Anterior cingulate cortex (tissue), 58 donors: ENCODE data around the gene SLC25A10.

ENCODE experiments used
- DNase-seq, 58 donors: peaks; one replicate each; lab custom pipeline; 2025; lab: John Stamatoyannopoulos, UW

Gene SLC25A10

GRCh38 chr17:81685108-81685507, 27.0 kb upstream of the SLC25A10 start:
- peak in 1 of 58 donors; percentile 18 for DNase-seq

GRCh38 chr17:81686614-81687013, 25.5 kb upstream of the SLC25A10 start:
- no peak for DNase-seq

- DNase-seq: no peak
Measured at GRCh38 chr17:81687770-81688541, 24.1 kb upstream of the SLC25A10 start.

- no peak for DNase-seq
Measured at GRCh38 chr17:81688616-81689015, 23.5 kb upstream of the SLC25A10 start.

- no peak for DNase-seq
Measured at GRCh38 chr17:81690066-81690465, 22.0 kb upstream of the SLC25A10 start.

- DNase-seq: no peak
Measured at GRCh38 chr17:81690549-81690948, 21.5 kb upstream of the SLC25A10 start.

GRCh38 chr17:81691196-81691595, 20.9 kb upstream of the SLC25A10 start:
- DNase-seq: no peak

GRCh38 chr17:81691608-81692007, 20.5 kb upstream of the SLC25A10 start:
- no peak for DNase-seq

GRCh38 chr17:81693509-81694210, 18.4 kb upstream of the SLC25A10 start:
- no peak for DNase-seq

GRCh38 chr17:81694810-81695209, 17.3 kb upstream of the SLC25A10 start:
- DNase-seq: no peak

GRCh38 chr17:81695211-81695610, 16.9 kb upstream of the SLC25A10 start:
- DNase-seq: no peak

GRCh38 chr17:81695801-81696200, 16.3 kb upstream of the SLC25A10 start:
- DNase-seq: no peak

- no peak for DNase-seq
Measured at GRCh38 chr17:81696218-81696941, 15.7 kb upstream of the SLC25A10 start.

GRCh38 chr17:81697261-81698044, 14.6 kb upstream of the SLC25A10 start:
- DNase-seq: no peak

- DNase-seq: no peak
Measured at GRCh38 chr17:81700353-81701287, 11.5 kb upstream of the SLC25A10 start.

- DNase-seq: no peak
Measured at GRCh38 chr17:81701288-81702071, 10.6 kb upstream of the SLC25A10 start.

- peak; percentile 31 to 96 (median 90) for DNase-seq
Measured at GRCh38 chr17:81702934-81703746, 8.9 kb upstream of the SLC25A10 start, which contains the start of gene MRPL12. Gene MRPL12 (plus strand): TSS chr17:81703367. CDS start chr17:81703502, 135 bp downstream.
